ENCODE measurements around the gene KRTAP5-8. TPM values are rescaled to one million over a fixed set of nuclear protein-coding genes. Genes with fewer than 3 reads are reported as not detected.

The KRTAP5-8 gene
- total and polyA plus RNA-seq, 9 of the 15 experiments (the other 6 are each of a cell fraction or from before 2014, with no cell fraction given): not detected

- H3K4me2 ChIP-seq (ENCODE audit: insufficient read depth, low read length): no peak overlapping the region
- no peak for FAIRE-seq
- no peaks in the 10 kb centered on the region for H3K27me3 ChIP-seq (ENCODE audit: control insufficient read depth in 2 of 2, insufficient read depth in 2 of 2, low read length in 2 of 2)
- H2AFZ ChIP-seq (ENCODE audit: low read depth, low read length): no peak overlapping the region
- in situ Hi-C loops (cut with MboI): no loop called here
- 66% methylated on average over 5 of the region's 5 CpGs for WGBS (ENCODE audit: insufficient coverage, low coverage, missing lambda C conversion rate)
- H3K36me3 ChIP-seq (ENCODE audit: control insufficient read depth, insufficient read depth, low read length): no peaks in the 10 kb centered on the region
- ChIA-PET CTCF (ENCODE audit: low intra/inter-chr PET ratio) (no interaction called here), POLR2A (interaction anchor here (0.7 to 1.2 kb wide), 2 partner anchors 23 to 279 kb away, joined by 3 read pairs; no protein-coding TSS in a partner anchor)
- 0 out of 2 replicates have a peak, but pooled peaks cover 1% of the 10 kb centered on the region for H3K9me3 ChIP-seq (replicated peaks; ENCODE audit: control insufficient read depth, insufficient read depth, low read depth, low read length)
- H3K9ac ChIP-seq (ENCODE audit: insufficient read depth in 1 of 2, low read depth in 2 of 2, low read length in 2 of 2): no peak overlapping the region
- TF ChIP-seq SMARCE1 (IDR thresholded peaks at IDR 0.05) (no peak), STAT5B (CRISPR knock-in tag; IDR thresholded peaks at IDR 0.05) (no peak), CEBPZ (IDR thresholded peaks at IDR 0.05; ENCODE audit: borderline replicate concordance, low read depth, low read length) (no peak), ZNF717 (CRISPR knock-in tag; IDR thresholded peaks at IDR 0.05) (no peak), SETDB1 (IDR thresholded peaks at IDR 0.05; ENCODE audit: low read length) (no peak)
- no peaks in the 10 kb centered on the region for H3K9me1 ChIP-seq (ENCODE audit: control insufficient read depth, insufficient read depth, low read length)
- ATAC-seq: no peak
- H3K27ac ChIP-seq (ENCODE audit: extremely low read depth, low read depth, low read length): no peak overlapping the region
- H3K4me1 ChIP-seq (replicated peaks in 1 of 2; ENCODE audit: control insufficient read depth in 2 of 2, insufficient read depth in 2 of 2, low read length in 2 of 2): no peaks in the 10 kb centered on the region
- no peak for DNase-seq (ENCODE audit: extremely low read depth in 1 of 4, low spot score in 3 of 4)
- H3K79me2 ChIP-seq (ENCODE audit: control insufficient read depth, insufficient read depth, low read length): no peaks in the 10 kb centered on the region
- BruUV-seq (replicated peaks): no TSS peak
- intact Hi-C loops (cut with micrococcal nuclease): no loop called here
- H3K4me3 ChIP-seq: no peak overlapping the region
- no peaks in the 10 kb centered on the region for H4K20me1 ChIP-seq (replicated peaks; ENCODE audit: control insufficient read depth, insufficient read depth, low read length)
Observed at GRCh38 chr11:71507102-71507501, 30.7 kb upstream of the KRTAP5-8 start.
